ENCODE measurements around the gene NTF4. TPM values are rescaled to one million over a fixed set of nuclear protein-coding genes. Genes with fewer than 3 reads are reported as not detected.

Gene NTF4
- total and polyA plus RNA-seq, 4 donors, result 2.1 to 5.2 (median 2.8) TPM

DNA sequence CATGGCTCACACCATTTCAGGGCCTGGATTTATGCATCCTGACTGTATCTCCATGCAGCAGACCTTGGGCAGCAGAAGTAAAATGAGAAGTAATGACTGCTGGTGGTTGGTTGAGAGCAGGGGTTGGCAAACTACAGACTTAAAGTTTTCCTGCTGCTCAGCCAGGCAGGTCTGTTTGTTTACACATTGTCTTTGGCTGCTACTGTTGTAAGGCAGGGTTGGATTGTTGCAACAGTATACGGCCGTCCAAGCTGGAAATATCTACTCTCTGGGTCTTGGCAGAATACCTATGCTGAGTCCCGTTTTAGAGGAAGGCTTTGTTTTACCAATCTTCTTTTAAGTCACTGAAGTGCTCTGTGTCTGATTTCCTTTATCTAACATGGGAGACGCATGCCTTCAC, 34.2 kb upstream of the NTF4 start:
- ATAC-seq (ENCODE audit: insufficient read depth, low FRiP score) (no peak), DNase-seq (no peak)
- Histone ChIP-seq H3K27me3 (ENCODE audit: control insufficient read depth in 3 of 3, insufficient read depth in 3 of 3, low read length in 2 of 3) (no peaks in the 10 kb centered on the region), H3K9me3 (ENCODE audit: control insufficient read depth in 4 of 4, insufficient read depth in 3 of 4, low read length in 3 of 4) (no peaks in the 10 kb centered on the region), H3K4me1 (ENCODE audit: control insufficient read depth in 5 of 5, insufficient read depth in 5 of 5, low read length in 5 of 5) (no peaks in the 10 kb centered on the region), H3K27ac (ENCODE audit: low read depth in 1 of 2, low read length in 1 of 2) (no peak overlapping the region), H3K4me3 (no peak overlapping the region), H3K9ac (ENCODE audit: insufficient read depth in 1 of 2, low read length in 2 of 2) (no peak overlapping the region), H3K36me3 (ENCODE audit: control insufficient read depth in 4 of 4, insufficient read depth in 4 of 4, low read length in 4 of 4) (peaks cover 16 to 71% (median 49%) of the 10 kb centered on the region in 4 donors)
- TF ChIP-seq CTCF (IDR thresholded peaks at IDR 0.05; ENCODE audit: control extremely low read depth, extremely low read depth), result no peak
- WGBS, 2 donors, result 67 to 86% methylated on average over 4 of the region's 4 CpGs

DNA sequence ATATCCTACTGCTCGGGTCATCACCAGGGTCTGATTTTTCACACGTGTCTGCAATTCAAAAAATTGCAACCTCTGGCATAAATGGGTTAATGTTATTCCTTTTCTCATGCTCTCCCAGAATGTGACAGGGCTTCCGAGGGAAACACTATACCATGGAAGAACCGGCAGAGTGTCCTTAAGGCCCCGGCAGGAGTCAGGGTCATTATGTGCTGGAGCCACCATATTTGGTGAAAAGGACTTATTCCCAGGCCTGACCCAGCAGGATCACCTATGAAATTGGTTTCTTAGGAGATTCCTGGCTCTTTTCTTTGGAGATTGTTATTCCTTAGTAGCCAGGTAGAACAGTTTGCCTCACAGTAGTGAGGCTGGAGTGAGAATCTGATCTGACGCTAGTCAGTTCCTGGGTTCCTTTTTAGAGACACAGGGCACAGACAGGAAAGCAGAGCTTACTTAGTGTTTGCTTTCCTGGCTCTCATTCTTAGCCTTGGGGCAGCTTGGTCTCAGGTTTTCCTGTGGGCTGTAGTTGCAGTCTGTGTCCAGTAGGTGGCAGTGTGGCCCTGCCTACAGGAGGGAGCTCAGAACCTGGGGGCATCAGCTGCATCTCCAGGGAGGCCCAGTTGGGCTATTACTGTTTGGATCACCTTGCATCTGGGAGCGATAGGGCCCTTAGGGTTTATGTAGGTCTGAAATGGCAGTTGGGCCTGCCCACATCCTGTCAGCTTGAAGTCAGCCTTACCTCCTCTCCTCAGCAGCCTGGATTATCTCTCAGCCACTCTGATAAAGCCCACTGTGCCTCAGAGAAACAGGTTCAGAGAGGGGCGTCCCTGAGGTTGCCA, 33.1 kb upstream of the NTF4 start:
- H3K9ac ChIP-seq (ENCODE audit: insufficient read depth in 1 of 2, low read length in 2 of 2), result no peak overlapping the region
- H3K4me3 ChIP-seq, result no peak overlapping the region
- peak; percentile 96 for TF ChIP-seq CTCF (IDR thresholded peaks at IDR 0.05; ENCODE audit: control extremely low read depth, extremely low read depth)
- no peaks in the 10 kb centered on the region for H3K4me1 ChIP-seq (ENCODE audit: control insufficient read depth in 5 of 5, insufficient read depth in 5 of 5, low read length in 5 of 5)
- DNase-seq (peak; percentile 74 to 77 (median 76)), ATAC-seq (ENCODE audit: insufficient read depth, low FRiP score) (peak; percentile 76)
- H3K36me3 ChIP-seq (ENCODE audit: control insufficient read depth in 4 of 4, insufficient read depth in 4 of 4, low read length in 4 of 4), result peaks cover 19 to 64% (median 46%) of the 10 kb centered on the region in 4 donors
- H3K27me3 ChIP-seq (ENCODE audit: control insufficient read depth in 3 of 3, insufficient read depth in 3 of 3, low read length in 2 of 3), result no peaks in the 10 kb centered on the region
- no peak overlapping the region for H3K27ac ChIP-seq (ENCODE audit: low read depth in 1 of 2, low read length in 1 of 2)
- WGBS, 2 donors, result 57 to 67% methylated on average over 8 of the region's 8 CpGs
- no peaks in the 10 kb centered on the region for H3K9me3 ChIP-seq (ENCODE audit: control insufficient read depth in 4 of 4, insufficient read depth in 3 of 4, low read length in 3 of 4)

GRCh38 chr19:49094505-49095482, 30.2 kb upstream of the NTF4 start:
- Histone ChIP-seq H3K9ac (ENCODE audit: insufficient read depth in 1 of 2, low read length in 2 of 2) (no peak overlapping the region), H3K27me3 (ENCODE audit: control insufficient read depth in 3 of 3, insufficient read depth in 3 of 3, low read length in 2 of 3) (no peaks in the 10 kb centered on the region), H3K9me3 (ENCODE audit: control insufficient read depth in 4 of 4, insufficient read depth in 3 of 4, low read length in 3 of 4) (peaks cover 0 to 1% (median 0%) of the 10 kb centered on the region in 4 donors), H3K4me3 (no peak overlapping the region), H3K4me1 (ENCODE audit: control insufficient read depth in 5 of 5, insufficient read depth in 5 of 5, low read length in 5 of 5) (no peaks in the 10 kb centered on the region), H3K27ac (ENCODE audit: low read depth in 1 of 2, low read length in 1 of 2) (no peak overlapping the region), H3K36me3 (ENCODE audit: control insufficient read depth in 4 of 4, insufficient read depth in 4 of 4, low read length in 4 of 4) (peaks cover 22 to 59% (median 46%) of the 10 kb centered on the region in 4 donors)
- 82 to 88% methylated on average over 23 of the region's 23 CpGs for WGBS, 2 donors
- ATAC-seq (ENCODE audit: insufficient read depth, low FRiP score) (no peak), DNase-seq (no peak)
- TF ChIP-seq CTCF (IDR thresholded peaks at IDR 0.05; ENCODE audit: control extremely low read depth, extremely low read depth), result no peak
